ENCODE data around the gene OOSP1. TPM values are rescaled to one million over a fixed set of nuclear protein-coding genes. Genes with fewer than 3 reads are reported as not detected.
"Not testable (repeated sequence)": the region's sequence is repeated elsewhere in the genome, so short reads cannot be mapped to it uniquely, and the experiment has no call there.

Gene OOSP1
- total and polyA plus RNA-seq, 12 donors = not detected

- intact Hi-C loops (cut with DNase I) = loop anchor here in 1 of 10 donors (10.0 kb wide), 1 partner anchor 74 kb away; no protein-coding TSS in a partner anchor
- H3K4me1 ChIP-seq = peaks cover 0 to 13% (median 0%) of the 10 kb centered on the region in 9 donors
- no peak for ATAC-seq
- H3K27me3 ChIP-seq = peaks cover 0 to 3% (median 0%) of the 10 kb centered on the region in 7 donors
- no peak overlapping the region for H3K4me3 ChIP-seq
- no peak for TF ChIP-seq CTCF (IDR thresholded peaks at IDR 0.05)
- H3K36me3 ChIP-seq = no peaks in the 10 kb centered on the region
- no peak overlapping the region for H3K27ac ChIP-seq
- no peaks in the 10 kb centered on the region for H3K9me3 ChIP-seq
- no peak for DNase-seq
- 83% methylated on average over 7 of the region's 7 CpGs for WGBS, 2 donors
Measured at GRCh38 chr11:59898650-59899049, 39.6 kb upstream of the OOSP1 start.

- TF ChIP-seq CTCF (IDR thresholded peaks at IDR 0.05) = no peak
- Histone ChIP-seq H3K9me3 (no peaks in the 10 kb centered on the region), H3K27me3 (no peaks in the 10 kb centered on the region), H3K4me3 (no peak overlapping the region), H3K27ac (no peak overlapping the region), H3K36me3 (no peaks in the 10 kb centered on the region), H3K4me1 (peaks cover 0 to 13% (median 0%) of the 10 kb centered on the region in 9 donors)
- 78 to 87% methylated on average over 11 of the region's 11 CpGs for WGBS, 2 donors
- intact Hi-C loops (cut with DNase I) = loop anchor here in 1 of 10 donors (10.0 kb wide), 1 partner anchor 75 kb away; no protein-coding TSS in a partner anchor
- ATAC-seq (no peak), DNase-seq (no peak)
Measured at GRCh38 chr11:59899532-59899931, 38.7 kb upstream of the OOSP1 start.

- no peaks in the 10 kb centered on the region for H3K9me3 ChIP-seq
- H3K36me3 ChIP-seq = no peaks in the 10 kb centered on the region
- intact Hi-C loops (cut with DNase I) = no loop called here
- no peaks in the 10 kb centered on the region for H3K27me3 ChIP-seq
- TF ChIP-seq CTCF (IDR thresholded peaks at IDR 0.05) = no peak
- H3K4me1 ChIP-seq = peaks cover 0 to 13% (median 0%) of the 10 kb centered on the region in 9 donors
- ATAC-seq (no peak), DNase-seq (no peak)
- no peak overlapping the region for H3K4me3 ChIP-seq
- 78 to 83% methylated on average over 6 of the region's 6 CpGs for WGBS, 2 donors
- peak overlapping the region in 1 of 10 donors; percentile 26 for H3K27ac ChIP-seq
Measured at GRCh38 chr11:59900366-59901126, 37.7 kb upstream of the OOSP1 start.

GRCh38 chr11:59901306-59901705 is 36.9 kb upstream of the OOSP1 start:
- H3K4me3 ChIP-seq = no peak overlapping the region
- no peak for TF ChIP-seq CTCF (IDR thresholded peaks at IDR 0.05)
- H3K27ac ChIP-seq = peak overlapping the region in 5 of 10 donors; percentile 24 to 66 (median 27)
- no peaks in the 10 kb centered on the region for H3K27me3 ChIP-seq
- no peaks in the 10 kb centered on the region for H3K9me3 ChIP-seq
- H3K4me1 ChIP-seq = peaks cover 0 to 13% (median 0%) of the 10 kb centered on the region in 9 donors
- intact Hi-C loops (cut with DNase I) = no loop called here
- H3K36me3 ChIP-seq = no peaks in the 10 kb centered on the region
- 20 to 42% methylated on average over 1 of the region's 1 CpG for WGBS, 2 donors
- DNase-seq = peak in 1 of 2 donors; percentile 41
- ATAC-seq = peak in 7 of 8 donors; percentile 29 to 88 (median 72)

GRCh38 chr11:59903569-59903968 is 34.7 kb upstream of the OOSP1 start:
- H3K36me3 ChIP-seq; H3K4me3 ChIP-seq; H3K27me3 ChIP-seq; intact Hi-C loops (cut with DNase I); H3K9me3 ChIP-seq; ATAC-seq; DNase-seq; H3K27ac ChIP-seq: not testable (repeated sequence)
- H3K4me1 ChIP-seq = peaks cover 0 to 13% (median 0%) of the 10 kb centered on the region in 9 donors
- WGBS, 2 donors = 82 to 96% methylated on average over 2 of the region's 2 CpGs
